CD4-positive, CD25-positive, alpha-beta regulatory T cell (primary cell): Measurements from ENCODE around the gene CDH2. TPM values are rescaled to one million over a fixed set of nuclear protein-coding genes. Genes with fewer than 3 reads are reported as not detected.

ENCODE experiments used
- ATAC-seq, 2 donors: fragments of 150-1000 bp; cut with Tn5 transposase; one replicate each; pipeline ENCODE4 v1.10.0; 2021; ENCODE audit warnings: low read depth in 2 of 2, moderate number of reproducible peaks in 2 of 2, moderate library complexity in 1 of 2
- DNase-seq, 3 donors: peaks; one replicate each; pipeline versions ENCODE4 v3.0.0 to v3.0.0-alpha.2; 2012 to 2022; ENCODE audit warnings: mixed read lengths in 1 of 3
- H3K27ac ChIP-seq: one replicate; pipeline ENCODE4 v1.7.0; 2013; ENCODE audit warnings: mild to moderate bottlenecking, low read length; ENCODE audit not compliant: insufficient read depth, poor library complexity, severe bottlenecking
- H3K27me3 ChIP-seq: one replicate; pipeline ENCODE4 v1.7.0; 2013; ENCODE audit warnings: low read length; ENCODE audit not compliant: control insufficient read depth, insufficient read depth
- H3K36me3 ChIP-seq: one replicate; pipeline ENCODE4 v1.7.0; 2013; ENCODE audit warnings: mild to moderate bottlenecking, low read length, moderate library complexity; ENCODE audit not compliant: control insufficient read depth, insufficient read depth
- H3K4me1 ChIP-seq: 2 replicates; pipeline ENCODE4 v1.7.0; 2013; ENCODE audit warnings: mild to moderate bottlenecking, low read length; ENCODE audit not compliant: insufficient read depth, control insufficient read depth, poor library complexity, severe bottlenecking
- H3K4me3 ChIP-seq: one replicate; pipeline ENCODE4 v1.7.0; 2013; ENCODE audit warnings: low read depth, mild to moderate bottlenecking, low read length, moderate library complexity
- H3K9me3 ChIP-seq, 2 experiments: 1 replicate in 1 of 2; 2 replicates in 1 of 2; pipeline ENCODE4 v1.7.0; 2013; ENCODE audit warnings: low read length in 2 of 2, mild to moderate bottlenecking in 1 of 2, moderate library complexity in 1 of 2; ENCODE audit not compliant: control insufficient read depth in 2 of 2
- H3K27ac Mint-ChIP-seq, 3 donors: one replicate each; pipeline ENCODE4 v1.8.0; 2020 to 2022; ENCODE audit warnings: mild to moderate bottlenecking in 3 of 3, mixed read lengths in 3 of 3, moderate library complexity in 2 of 3
- H3K27me3 Mint-ChIP-seq: one replicate; pipeline ENCODE4 v1.8.0; 2022; ENCODE audit warnings: mild to moderate bottlenecking, mixed read lengths
- H3K36me3 Mint-ChIP-seq: one replicate; pipeline ENCODE4 v1.8.0; 2020; ENCODE audit warnings: mixed read lengths
- H3K4me1 Mint-ChIP-seq, 4 donors: one replicate each; pipeline ENCODE4 v1.8.0; 2020 to 2022; ENCODE audit warnings: mixed read lengths in 4 of 4, mild to moderate bottlenecking in 1 of 4
- H3K4me3 Mint-ChIP-seq, 4 donors: one replicate each; pipeline ENCODE4 v1.8.0; 2020 to 2022; ENCODE audit warnings: mild to moderate bottlenecking in 4 of 4, mixed read lengths in 4 of 4, moderate library complexity in 3 of 4
- H3K9me3 Mint-ChIP-seq, 7 donors: one replicate each; pipeline ENCODE4 v1.8.0; 2020 to 2022; ENCODE audit warnings: mixed read lengths in 7 of 7, mild to moderate bottlenecking in 3 of 7, moderate library complexity in 2 of 7
- polyA plus RNA-seq, 4 donors: library from polyadenylated mRNA; unstranded; fragments of 300-500 nt; fragmentation: Illumina TruSeq; gene quantifications; one replicate each; pipeline ENCODE4 v1.2.3, GENCODE V29; 2021
- total RNA-seq: library from RNA; stranded (reverse); gene quantifications from one replicate; pipeline ENCODE4 v1.2.3, GENCODE V29; 2022

CDH2 gene
- total and polyA plus RNA-seq, 5 donors from 2014 or later, result not detected

DNA sequence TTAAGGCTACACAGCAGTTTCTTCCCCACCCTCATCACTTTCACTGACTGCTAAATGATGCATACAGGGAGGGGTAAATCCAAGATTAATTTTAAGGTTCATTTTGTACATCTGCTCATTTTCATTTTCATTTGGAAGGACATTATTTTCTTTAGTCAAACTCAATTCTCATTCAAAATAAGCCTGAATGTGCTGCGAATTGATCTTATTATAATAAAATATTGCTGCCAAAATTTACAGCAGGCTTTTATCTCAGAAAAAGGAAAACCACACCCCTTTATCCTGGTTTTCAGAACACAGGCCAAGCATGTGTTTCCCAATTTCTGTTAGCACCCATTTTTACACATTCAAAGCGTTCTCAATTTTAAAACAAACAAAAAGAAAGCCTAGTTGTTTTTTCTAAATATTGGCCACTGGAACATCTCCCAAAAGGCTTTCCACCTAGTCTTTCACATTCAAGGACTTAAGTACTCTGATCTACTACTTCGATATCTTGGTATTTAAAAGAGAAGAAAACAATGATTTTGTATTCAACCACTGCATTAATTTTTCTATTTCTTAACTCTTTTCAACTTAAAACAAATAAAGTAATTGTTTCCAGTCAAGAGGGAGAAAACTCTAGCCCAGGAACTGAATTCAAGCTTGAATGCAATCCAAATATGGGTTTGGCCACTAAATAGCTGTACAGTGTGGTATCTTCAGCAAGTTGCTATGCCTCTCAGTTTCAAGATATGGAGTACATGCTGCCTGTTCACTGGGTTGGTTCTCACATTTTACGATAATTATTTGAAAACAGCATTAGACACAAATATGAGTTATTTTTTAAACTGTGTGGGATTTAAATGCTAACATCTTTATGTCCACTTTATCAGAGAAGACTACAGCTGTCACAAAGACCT, 52.5 kb downstream of the CDH2 start:
- Histone ChIP-seq H3K9me3 (peaks cover 0 to 3% of the 10 kb centered on the region in 2 experiments), H3K4me1 (no peaks in the 10 kb centered on the region), H3K4me3 (no peak overlapping the region), H3K36me3 (no peaks in the 10 kb centered on the region), H3K27me3 (no peaks in the 10 kb centered on the region), H3K27ac (no peak overlapping the region)
- H3K27me3 Mint-ChIP-seq, result no peaks in the 10 kb centered on the region
- H3K27ac Mint-ChIP-seq, result no peak overlapping the region
- no peaks in the 10 kb centered on the region for H3K4me1 Mint-ChIP-seq
- ATAC-seq (no peak), DNase-seq (no peak)
- no peak overlapping the region for H3K4me3 Mint-ChIP-seq
- no peaks in the 10 kb centered on the region for H3K36me3 Mint-ChIP-seq
- H3K9me3 Mint-ChIP-seq, result peaks cover 0 to 19% (median 4%) of the 10 kb centered on the region in 7 donors

DNA sequence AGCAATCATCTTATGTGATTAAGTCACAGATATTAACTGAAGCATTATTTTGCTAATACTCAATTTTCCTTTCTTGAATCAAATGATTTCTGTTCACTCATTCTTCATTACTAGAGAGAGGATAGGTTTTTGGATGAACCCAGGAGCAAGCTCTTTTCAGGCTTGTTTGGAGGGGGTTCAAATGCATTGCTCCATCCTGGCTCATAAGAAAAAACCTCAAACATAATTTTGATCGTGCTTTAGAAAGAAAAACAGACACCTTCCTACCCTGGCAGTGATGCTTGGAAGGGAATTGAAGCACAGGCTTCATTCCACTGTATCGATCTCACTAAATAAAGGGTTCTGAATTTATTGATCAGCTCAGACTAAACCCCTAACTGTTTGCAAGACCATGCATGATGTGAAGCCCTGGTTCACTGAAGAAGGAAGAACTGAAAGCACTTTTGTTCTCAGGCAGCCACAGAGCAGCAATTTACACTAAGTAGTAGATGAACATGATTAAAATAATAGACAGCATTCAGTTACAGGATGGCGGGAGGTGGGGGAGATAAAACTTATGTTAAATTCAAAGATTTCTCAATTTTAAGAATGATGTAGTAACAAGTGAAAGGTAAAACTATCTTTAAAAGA, 53.4 kb downstream of the CDH2 start:
- ATAC-seq, result no peak

DNA sequence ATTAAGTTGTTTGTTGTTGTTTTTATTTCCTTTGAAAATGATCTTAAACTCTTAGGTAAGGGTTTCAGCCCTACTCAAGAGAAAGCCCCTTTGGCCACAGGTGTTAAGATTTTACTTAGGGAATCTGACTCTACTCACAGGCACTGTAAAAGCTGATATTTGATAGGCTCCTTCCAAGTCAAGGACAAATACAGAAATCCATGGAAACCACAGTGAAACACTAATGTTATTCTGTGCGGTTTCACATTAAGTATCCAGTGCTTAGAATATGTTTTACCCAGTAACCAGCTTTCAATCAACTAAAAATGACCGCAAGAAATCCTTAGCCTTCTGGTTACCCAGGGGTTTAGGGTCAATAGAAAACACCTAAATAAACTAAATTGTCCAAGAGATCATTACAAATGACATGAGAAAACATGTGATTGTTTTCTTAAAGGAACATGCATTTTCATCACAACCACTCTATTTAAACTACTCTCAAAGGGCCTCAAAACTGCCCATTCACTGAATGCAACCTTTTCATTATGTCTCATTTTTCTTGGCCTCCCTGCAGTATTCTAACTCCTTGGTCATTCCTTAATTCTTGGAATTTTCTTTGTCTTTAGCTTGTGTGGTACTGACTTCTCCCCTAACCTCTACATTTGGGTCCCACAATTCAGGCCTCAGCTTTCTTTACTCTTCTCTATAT, 56.0 kb downstream of the CDH2 start:
- H3K4me1 Mint-ChIP-seq, result no peaks in the 10 kb centered on the region
- Histone ChIP-seq H3K27me3 (no peaks in the 10 kb centered on the region), H3K27ac (no peak overlapping the region), H3K4me1 (no peaks in the 10 kb centered on the region), H3K36me3 (no peaks in the 10 kb centered on the region), H3K4me3 (no peak overlapping the region), H3K9me3 (peaks cover 0 to 3% of the 10 kb centered on the region in 2 experiments)
- DNase-seq, result no peak
- peaks cover 0 to 15% (median 2%) of the 10 kb centered on the region in 7 donors for H3K9me3 Mint-ChIP-seq
- no peaks in the 10 kb centered on the region for H3K36me3 Mint-ChIP-seq
- H3K27ac Mint-ChIP-seq, result no peak overlapping the region
- no peak overlapping the region for H3K4me3 Mint-ChIP-seq
- no peak for ATAC-seq
- H3K27me3 Mint-ChIP-seq, result no peaks in the 10 kb centered on the region

More for the DNA sequence above, 53.4 kb downstream of the CDH2 start:
- H3K27me3 Mint-ChIP-seq, result no peaks in the 10 kb centered on the region
- no peak overlapping the region for H3K27ac ChIP-seq
- H3K9me3 Mint-ChIP-seq, result peaks cover 0 to 19% (median 4%) of the 10 kb centered on the region in 7 donors
- no peaks in the 10 kb centered on the region for H3K36me3 ChIP-seq
- H3K27me3 ChIP-seq, result no peaks in the 10 kb centered on the region
- no peak overlapping the region for H3K27ac Mint-ChIP-seq
- no peaks in the 10 kb centered on the region for H3K4me1 Mint-ChIP-seq
- no peak overlapping the region for H3K4me3 Mint-ChIP-seq
- H3K4me1 ChIP-seq, result no peaks in the 10 kb centered on the region
- H3K36me3 Mint-ChIP-seq, result no peaks in the 10 kb centered on the region
- peaks cover 0 to 3% of the 10 kb centered on the region in 2 experiments for H3K9me3 ChIP-seq
- no peak overlapping the region for H3K4me3 ChIP-seq
- no peak for DNase-seq

DNA sequence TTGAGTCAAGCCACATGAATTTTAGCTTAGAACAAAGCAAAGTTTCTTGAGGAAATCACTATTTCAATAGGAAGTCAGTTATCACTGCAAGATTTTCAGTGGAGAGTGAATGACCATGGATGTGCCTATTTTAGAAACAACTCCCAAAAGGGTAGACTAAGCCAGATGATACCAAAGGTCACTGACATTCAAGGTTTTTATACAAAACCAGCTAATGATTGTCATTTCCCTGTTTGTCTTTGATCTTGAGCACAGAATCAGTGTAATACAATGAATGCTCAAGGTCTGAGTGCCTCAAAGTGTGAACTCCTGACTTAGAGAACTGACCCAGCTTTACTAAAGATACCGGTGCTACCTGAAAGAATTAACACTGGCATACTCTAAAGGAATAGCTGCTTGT, 60.5 kb downstream of the CDH2 start:
- Mint-ChIP-seq H3K27ac (no peak overlapping the region), H3K36me3 (no peaks in the 10 kb centered on the region), H3K9me3 (peaks cover 0 to 19% (median 4%) of the 10 kb centered on the region in 7 donors), H3K4me3 (no peak overlapping the region), H3K27me3 (no peaks in the 10 kb centered on the region), H3K4me1 (no peaks in the 10 kb centered on the region)
- no peak overlapping the region for H3K4me3 ChIP-seq
- DNase-seq (no peak), ATAC-seq (no peak)
- H3K36me3 ChIP-seq, result no peaks in the 10 kb centered on the region
- H3K27me3 ChIP-seq, result no peaks in the 10 kb centered on the region
- no peaks in the 10 kb centered on the region for H3K4me1 ChIP-seq
- no peak overlapping the region for H3K27ac ChIP-seq
- peaks cover 0 to 3% of the 10 kb centered on the region in 2 experiments for H3K9me3 ChIP-seq

DNA sequence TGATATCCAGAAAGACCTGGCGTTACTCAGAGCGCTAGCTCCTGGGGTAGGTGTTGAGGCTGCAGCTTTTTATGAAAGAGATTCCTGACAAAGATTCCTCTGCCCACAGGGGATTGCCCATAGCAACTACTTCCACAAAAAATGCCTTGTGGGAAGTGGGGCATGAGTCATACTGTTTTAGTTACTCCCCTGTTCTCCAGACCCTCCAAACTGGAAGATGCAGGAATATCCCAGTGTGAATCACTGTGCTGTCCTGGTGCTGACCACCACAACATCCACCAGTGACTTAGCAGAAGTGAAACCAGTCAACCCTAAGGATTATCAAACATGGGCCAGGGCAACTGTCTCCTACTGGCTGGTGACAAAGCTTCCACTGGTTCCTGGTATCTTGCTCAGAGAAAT, 61.8 kb downstream of the CDH2 start:
- Histone ChIP-seq H3K9me3 (peaks cover under 1 to 3% of the 10 kb centered on the region in 2 experiments), H3K27ac (no peak overlapping the region), H3K4me3 (no peak overlapping the region), H3K27me3 (no peaks in the 10 kb centered on the region), H3K36me3 (no peaks in the 10 kb centered on the region), H3K4me1 (no peaks in the 10 kb centered on the region)
- Mint-ChIP-seq H3K4me1 (no peaks in the 10 kb centered on the region), H3K27ac (no peak overlapping the region), H3K36me3 (no peaks in the 10 kb centered on the region), H3K9me3 (peaks cover 0 to 11% (median 4%) of the 10 kb centered on the region in 7 donors), H3K4me3 (no peak overlapping the region), H3K27me3 (no peaks in the 10 kb centered on the region)
- ATAC-seq, result no peak
- no peak for DNase-seq

DNA sequence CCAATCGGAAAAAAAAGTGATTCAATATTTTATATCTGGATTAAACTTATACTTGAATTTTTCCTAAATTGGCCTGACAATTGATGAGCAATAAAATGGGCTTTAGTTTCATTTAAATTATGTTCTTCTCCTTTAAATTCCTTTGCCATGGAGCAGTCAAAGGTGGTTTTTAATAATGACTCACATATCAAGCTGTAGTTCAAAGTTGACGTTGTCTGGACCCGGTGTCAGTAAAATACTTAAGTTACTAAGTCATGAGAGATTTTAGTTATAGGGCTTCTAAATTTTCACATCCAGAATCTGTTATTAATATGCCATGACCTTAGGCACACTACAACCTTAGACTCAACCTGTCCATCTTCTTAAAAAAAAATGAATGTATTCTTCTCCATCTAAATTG, 62.5 kb downstream of the CDH2 start:
- Mint-ChIP-seq H3K4me3 (no peak overlapping the region), H3K9me3 (peaks cover 0 to 5% (median 4%) of the 10 kb centered on the region in 7 donors), H3K27ac (no peak overlapping the region), H3K27me3 (no peaks in the 10 kb centered on the region), H3K4me1 (no peaks in the 10 kb centered on the region), H3K36me3 (no peaks in the 10 kb centered on the region)
- H3K36me3 ChIP-seq, result no peaks in the 10 kb centered on the region
- no peak overlapping the region for H3K4me3 ChIP-seq
- H3K4me1 ChIP-seq, result no peaks in the 10 kb centered on the region
- no peaks in the 10 kb centered on the region for H3K27me3 ChIP-seq
- DNase-seq (no peak), ATAC-seq (no peak)
- peaks cover 3 to 4% of the 10 kb centered on the region in 2 experiments for H3K9me3 ChIP-seq
- H3K27ac ChIP-seq, result no peak overlapping the region

DNA sequence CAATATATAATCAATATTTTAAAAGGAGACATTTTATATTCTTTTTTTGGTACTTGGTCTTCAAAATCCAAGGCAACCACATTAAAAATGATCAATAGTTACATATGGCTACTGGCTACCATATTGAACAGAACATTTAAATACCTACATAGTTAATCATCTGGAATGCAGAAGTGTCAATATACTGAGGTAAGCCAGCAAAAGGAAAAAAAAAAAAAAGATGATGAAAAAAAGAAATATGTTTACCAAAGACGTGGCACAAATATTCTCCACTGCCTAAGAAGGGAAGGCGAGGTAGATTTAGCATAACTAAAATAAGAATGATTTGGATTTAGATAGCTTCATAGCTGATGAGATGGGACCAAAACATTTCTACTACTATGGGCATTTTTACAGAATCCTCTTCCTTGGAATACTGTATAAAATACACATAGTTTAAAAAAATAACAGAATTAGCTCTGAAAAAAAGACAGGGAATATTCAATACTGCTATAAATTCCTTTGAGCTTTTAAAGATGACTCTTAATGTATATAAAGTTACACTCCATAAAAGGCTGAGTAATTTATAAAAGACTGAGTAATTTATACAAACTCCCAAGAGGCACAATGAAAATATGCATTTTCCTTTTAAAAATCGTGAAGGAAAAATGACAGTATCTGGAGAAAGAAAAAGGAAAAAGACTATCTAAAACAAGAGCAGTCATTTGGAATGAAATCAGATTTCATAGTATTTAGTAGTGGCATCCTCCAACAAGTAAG, 63.5 kb downstream of the CDH2 start:
- no peaks in the 10 kb centered on the region for H3K36me3 ChIP-seq
- H3K27ac ChIP-seq, result no peak overlapping the region
- Mint-ChIP-seq H3K27me3 (no peaks in the 10 kb centered on the region), H3K27ac (no peak overlapping the region), H3K36me3 (no peaks in the 10 kb centered on the region), H3K4me3 (peak overlapping the region in 1 of 4 donors; percentile 32), H3K9me3 (peaks cover 0 to 8% (median 4%) of the 10 kb centered on the region in 7 donors), H3K4me1 (no peaks in the 10 kb centered on the region)
- H3K4me1 ChIP-seq, result no peaks in the 10 kb centered on the region
- DNase-seq (no peak), ATAC-seq (no peak)
- H3K4me3 ChIP-seq, result no peak overlapping the region
- H3K9me3 ChIP-seq, result peaks cover 3 to 4% of the 10 kb centered on the region in 2 experiments
- no peaks in the 10 kb centered on the region for H3K27me3 ChIP-seq
